ENCODE data around the gene CIAPIN1.
A peak's percentile ranks its signal among the peaks of the same experiment; 100 is the strongest.
"Not testable (repeated sequence)": the region's sequence is repeated elsewhere in the genome, so short reads cannot be mapped to it uniquely, and the experiment has no call there.

The CIAPIN1 gene

DNA sequence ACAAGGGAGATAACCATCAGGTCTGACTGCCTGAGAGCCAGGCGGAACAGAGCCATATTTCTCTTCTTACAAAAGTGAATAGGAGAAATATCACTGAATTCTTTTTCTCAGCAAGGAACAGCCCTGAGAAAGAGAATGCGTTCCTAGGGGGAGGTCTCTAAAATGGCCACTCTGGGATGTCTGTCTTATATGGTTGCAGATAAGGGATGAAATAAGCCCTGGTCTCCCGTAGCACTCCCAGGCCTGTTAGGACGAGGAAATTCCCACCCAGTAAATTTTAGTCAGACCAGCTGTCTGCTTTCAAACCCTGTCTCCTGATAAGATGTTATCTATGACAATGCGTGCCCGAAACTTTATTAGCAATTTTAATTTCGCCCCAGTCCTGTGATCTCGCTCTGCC is 7.2 kb downstream of the CIAPIN1 start:
- DNase-seq = not testable (repeated sequence)

DNA sequence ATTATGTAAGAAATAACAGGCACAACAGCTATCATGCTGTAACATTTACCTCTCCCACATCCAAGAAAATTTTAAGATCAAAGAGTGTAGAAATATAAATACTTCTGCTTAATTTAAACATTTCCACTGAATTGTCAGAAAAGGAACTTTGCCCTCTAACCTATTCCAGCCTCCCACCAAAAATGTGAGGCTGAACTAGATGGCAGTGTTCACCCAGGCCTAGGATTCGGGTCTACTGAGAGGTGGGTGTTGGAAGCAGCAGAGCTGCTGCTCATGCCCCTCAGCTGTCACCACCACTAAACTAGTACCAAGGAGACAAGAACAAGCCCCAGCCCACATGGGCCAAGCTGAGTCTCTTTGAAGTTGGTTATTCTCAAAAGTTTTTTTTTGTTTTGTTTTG is 11.3 kb downstream of the CIAPIN1 start:
- DNase-seq = no peak

DNA sequence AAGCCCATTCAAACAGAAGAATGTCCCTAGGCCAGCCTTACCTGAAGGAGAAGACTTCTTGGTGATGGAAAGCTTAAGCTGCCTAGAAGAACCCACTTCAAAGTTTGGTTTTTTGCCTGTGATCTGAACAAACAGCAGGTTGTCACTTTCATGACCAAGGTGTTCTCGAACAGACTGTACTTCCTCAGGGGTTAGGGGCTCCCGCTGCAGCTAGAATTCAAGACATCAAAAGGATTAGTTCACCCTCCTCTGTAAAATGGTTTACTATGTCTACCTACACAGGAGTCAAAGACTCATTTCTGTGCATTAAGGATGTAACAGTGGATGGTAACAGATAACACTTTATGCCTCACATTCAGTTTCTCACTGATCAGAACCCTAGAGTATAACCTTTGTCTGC is 13.2 kb downstream of the CIAPIN1 start:
- no peak for DNase-seq

DNA sequence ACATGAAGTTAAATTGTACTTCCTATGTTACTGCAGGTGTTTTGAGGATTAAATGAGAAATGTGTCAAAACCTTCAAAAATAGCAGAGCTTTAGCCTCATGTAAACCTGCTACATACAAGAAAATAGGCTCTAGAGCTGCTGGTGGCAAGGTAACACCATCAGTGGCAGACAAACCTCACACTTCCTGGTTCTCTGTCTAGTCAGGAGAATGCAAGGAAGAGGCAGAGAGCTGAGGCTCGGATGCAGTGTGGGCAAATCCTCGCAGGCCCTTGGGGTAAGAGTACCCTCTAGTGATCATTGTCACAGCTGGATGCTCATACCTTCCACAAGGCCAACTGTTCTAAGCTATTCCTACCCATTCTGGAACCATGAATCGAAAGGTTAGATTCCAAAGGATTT is 14.2 kb downstream of the CIAPIN1 start:
- no peak for DNase-seq

DNA sequence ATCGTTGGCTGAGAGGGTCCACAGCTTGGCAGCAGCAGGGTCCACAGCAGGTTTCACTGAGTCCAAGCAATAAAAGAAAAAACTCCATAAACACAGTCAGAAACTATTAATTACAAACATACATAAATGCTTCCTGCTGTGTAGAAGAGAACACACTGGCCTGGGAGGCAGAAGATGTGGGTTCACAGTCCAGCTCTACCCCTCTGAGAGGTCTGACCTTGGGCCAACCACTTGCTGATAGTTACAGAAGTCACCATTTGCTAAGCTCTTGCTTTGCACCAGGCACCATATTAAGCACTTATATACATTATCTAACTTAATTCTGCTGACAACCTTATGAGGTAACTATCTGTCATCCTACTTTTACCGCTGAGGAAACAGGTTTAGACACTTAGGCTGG is 14.7 kb downstream of the CIAPIN1 start:
- no peak for DNase-seq

DNA sequence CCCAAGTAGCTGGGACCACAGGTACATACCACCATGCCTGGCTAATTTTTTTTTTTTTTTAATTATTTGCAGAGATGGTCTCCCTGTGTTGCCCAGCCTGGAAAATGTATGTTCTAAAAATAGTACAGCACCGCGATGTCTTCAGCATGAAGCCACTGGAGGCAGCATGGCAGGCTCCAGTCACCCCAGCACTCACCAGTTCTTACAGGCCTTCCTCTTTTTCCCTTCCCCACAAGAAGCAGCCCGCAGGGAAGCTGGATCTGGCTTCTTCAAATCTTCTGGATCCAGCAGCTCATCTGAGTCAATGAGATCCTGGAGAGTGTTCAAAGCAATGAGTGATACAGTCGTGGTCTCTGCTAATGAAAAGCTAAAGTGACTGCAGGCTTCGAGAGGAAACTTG is 16.2 kb downstream of the CIAPIN1 start:
- DNase-seq = no peak

DNA sequence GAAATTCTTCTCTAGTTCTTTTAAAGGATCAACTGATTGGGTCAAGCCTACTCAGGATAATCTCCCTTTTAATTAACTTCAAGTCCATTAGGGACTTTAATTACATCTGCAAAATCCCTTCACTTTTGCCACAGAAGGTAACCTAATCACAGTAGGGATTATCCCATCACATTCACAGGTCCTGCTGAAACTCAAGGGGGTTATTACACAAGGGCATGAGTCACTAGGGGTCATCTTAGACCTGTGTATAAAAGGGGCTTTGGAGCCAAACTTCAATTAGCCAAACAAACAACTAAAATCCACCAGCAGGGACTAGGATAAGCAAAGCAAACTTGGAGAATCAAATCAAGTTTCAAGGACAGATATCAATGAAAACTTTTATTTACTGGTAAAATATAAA is 19.4 kb downstream of the CIAPIN1 start:
- no peak for DNase-seq

DNA sequence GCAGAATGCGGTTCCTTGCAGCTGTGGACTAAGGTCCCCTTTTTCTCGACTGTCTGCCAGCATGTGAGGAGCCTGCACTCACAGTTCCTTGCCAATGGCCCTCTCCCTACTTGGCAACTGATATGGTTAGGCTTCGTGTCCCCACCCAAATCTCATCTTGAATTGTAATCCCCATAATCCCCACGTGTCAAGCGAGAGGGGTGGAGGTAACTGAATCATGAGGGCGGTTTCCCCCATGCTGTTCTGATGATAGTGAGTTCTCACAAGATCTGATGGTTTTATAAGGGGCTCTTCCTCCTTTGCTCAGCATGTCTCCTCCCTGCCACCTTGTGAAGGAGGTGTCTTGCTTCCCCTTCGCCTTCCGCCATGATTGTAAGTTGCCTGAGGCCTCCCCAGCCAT is 19.9 kb downstream of the CIAPIN1 start:
- DNase-seq = no peak

DNA sequence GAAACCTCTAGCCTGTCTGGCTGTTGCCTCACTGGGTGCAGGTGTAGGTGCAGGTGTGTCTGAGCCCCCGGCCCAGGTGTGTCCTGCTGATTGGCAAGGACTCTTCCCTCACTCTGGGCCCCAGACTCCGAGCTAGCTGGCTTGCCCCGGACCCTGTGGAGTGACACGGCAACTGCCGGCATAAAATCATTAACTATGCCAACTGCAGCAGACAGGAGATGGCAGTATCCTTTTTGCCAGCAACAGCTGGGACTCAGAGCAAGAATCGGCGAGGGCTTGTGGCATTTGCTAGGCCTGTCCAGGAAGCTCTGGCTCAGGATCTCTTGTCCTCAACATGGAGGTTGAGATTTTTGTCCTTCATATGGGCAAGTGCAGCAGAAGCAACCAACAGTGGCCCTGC is 20.8 kb downstream of the CIAPIN1 start:
- no peak for DNase-seq

DNA sequence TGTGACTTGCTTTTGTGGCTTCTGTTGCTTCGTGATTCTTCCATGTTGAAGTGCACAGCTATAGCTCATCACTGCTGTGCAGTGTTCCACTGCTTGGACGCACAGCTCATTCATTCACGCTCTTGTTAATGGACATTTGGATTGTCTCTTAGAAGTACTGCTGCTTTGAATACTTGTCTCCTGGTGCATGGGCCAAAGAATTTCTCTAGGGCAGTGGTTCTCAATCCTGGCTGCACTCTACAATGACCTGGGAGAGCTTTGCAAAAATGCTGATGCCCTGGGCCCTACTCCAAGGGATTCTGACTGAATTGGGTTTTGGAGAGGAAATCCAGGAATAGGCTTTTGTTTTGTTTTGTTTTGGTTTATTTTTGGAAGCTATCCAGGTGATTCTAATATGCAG is 22.6 kb downstream of the CIAPIN1 start:
- DNase-seq = no peak

DNA sequence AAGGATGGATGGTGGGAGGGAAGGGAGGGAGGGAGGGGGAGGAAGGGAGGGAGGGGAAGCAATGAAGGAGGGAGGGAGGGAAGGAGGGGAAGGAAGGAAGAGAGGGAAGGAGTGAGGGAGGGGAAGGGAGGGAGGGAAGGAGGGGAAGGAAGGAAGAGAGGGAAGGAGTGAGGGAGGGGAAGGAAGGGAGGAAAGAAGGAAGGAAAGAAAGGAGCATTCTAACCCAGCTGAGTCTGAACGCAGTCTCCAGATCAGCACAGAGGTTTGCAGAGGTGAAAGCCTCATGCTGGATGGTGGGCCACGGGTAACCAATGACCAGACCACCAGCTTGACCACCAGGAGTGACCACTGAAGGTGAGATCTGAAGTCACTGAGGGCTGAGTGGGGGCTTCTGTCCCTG is 24.0 kb downstream of the CIAPIN1 start:
- DNase-seq = no peak

DNA sequence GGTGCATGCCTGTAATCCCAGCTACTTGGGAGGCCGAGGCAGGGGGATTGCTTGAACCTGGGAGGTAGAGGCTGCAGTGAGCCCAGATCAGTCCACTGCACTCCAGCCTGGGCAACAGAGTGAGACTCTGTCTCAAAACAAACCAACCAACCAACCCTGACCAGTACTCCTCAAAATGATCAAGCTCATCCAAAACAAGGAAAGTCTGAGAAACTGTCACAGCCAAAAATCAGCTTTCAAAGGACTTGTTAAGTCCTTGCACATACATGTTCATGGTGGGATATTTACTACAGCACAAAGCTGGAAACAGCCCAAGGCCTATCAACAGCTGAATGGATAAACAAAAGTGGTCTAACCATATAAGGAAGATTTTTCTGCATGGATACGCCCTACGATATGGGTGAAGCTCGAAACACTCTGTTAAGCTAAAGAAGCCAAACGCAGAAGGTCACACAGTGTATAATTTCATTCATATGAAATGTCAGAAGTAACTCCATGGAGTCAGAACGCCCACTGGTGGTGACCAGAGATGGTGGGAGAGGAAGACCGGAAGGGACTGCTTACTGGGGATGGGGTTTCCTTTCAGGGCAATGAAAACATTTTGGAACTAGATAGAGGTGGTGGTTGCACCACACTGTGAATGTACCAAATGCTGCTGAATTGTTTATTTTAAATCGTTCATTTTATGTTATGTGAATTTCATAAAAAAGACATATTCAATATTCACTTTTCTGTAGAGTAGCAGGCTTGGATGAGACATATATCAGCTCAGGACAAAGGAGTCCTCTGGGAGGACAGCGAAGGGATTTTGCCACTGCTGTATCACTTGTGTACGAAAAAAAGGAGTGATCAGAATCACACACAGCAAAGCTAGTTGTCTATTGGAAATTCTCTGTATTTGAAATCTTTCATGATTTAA is 24.9 kb downstream of the CIAPIN1 start:
- peak; percentile 71 for DNase-seq

DNA sequence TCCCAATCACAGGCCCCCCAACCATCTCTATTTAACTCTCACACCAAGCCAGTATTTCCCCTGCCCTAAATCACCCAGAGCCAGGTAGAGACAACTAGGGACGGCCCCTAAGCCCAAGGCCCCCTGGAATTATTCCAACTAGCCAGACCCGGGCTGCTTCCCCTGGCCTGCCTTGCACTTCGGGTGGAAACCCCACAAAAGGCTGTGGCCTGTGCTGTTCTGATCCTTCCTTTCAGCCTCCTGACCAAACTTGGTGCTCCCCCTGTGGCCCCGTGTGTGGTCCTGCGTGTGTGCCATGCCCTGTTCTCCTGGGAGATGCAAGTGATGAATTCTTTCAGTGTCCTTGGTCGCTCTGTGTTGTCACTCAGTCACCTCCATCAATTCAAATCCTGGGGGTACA is 27.7 kb downstream of the CIAPIN1 start:
- DNase-seq = no peak

DNA sequence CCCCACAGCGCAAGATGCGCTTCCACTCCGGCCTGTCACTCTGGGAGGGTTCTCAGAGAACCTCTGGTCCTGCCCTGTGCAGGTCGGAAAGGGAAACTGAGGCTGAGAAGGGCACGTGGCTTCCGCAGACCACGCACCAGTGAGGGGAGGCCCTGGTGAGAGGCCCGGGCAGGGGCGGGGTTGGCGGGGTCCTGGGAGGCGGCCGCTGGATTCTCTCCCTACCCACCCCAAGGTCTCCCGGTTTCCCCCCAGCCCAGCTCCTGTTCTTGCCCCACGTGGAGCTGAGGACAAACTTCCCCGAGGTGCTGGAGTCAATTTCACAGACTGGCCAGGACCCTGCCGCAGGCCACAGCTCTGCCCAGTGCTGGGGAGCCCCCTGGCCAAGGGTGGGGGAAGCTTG is 31.1 kb downstream of the CIAPIN1 start:
- no peak for DNase-seq

DNA sequence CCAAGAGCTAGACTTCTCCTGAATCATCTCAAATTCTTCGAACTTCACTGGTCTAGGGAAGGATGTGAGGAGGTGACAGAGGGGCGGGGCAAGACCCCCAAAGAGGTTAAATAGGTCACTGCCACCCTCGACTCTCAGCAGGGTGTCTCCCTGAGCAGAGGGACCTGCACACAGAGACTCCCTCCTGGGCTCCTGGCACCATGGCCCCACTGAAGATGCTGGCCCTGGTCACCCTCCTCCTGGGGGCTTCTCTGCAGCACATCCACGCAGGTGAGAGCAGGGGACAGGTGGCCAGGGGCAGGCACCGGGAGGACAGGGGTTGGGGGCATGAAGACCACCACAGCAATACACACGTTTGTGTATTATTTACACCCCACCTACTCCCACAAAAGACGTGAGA is 33.5 kb downstream of the CIAPIN1 start:
- no peak for DNase-seq

DNA sequence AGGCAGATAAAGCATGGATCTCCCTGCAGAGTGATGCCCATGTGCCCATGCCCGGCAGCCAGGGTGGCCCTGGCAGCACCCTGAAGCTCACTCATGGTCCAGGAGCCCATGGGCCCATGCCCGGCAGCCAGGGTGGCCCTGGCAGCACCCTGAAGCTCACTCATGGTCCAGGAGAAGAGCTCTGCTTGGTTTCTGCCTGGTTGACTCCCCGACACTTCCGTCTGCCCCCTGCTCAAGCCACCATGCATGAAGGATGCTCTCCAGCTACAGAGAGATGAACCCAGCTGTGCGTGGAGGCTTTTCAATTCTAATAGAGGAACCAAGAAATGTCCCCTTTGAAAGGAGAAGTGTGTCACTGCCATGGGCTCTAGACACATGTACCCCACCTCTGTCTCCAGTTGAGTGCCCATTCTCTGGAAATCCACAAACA is 33.9 kb downstream of the CIAPIN1 start:
- DNase-seq = no peak

DNA sequence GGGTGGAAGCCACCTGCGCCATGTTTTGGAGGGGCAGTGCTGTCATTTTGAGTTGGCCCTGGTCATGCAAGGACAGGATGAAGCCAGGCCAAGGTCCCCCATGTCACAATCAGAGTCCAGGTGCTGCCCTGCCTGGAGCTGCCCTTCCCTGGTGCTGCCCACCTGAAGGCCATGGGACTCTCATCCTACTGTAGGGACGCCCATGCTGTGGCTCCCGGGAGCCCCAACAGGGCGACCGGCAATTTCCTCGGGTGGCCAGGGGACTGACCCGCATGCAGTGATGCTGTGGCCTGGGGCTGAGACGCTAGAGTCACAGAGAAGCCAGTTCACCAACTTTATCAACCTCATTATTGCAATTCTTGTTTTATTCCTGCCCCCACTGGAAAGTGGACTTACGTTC is 34.6 kb downstream of the CIAPIN1 start:
- DNase-seq = no peak

DNA sequence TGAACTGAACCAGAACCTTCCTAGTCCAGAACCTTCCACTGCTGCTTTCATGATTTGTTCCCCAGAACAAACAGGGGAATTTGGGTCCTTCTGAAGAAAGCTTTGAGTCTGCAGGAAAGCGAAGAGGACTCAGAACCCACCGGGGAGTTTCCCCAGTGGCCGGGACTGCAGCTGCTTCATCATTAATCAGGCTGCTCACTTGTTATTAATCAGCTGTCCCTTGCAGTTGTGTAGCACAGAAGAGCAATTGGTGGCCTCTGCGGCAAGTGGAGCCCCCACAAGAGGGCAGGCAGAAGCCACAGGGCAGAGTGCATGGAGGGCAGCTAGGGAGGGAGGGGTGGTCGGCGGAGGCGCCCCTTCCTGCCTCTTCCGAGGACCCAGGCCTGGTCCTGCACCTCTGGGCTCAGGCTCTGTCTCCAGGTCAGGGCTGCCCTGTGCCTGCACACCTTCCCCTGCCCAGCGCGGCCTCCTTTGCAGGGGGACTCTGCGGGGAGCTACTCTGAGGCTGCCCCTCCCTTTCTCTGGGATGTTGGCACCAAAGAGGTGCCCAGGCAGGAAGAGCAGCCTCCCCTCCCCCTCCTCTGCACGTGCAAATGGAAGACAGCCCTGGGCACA is 35.7 kb downstream of the CIAPIN1 start:
- no peak for DNase-seq

DNA sequence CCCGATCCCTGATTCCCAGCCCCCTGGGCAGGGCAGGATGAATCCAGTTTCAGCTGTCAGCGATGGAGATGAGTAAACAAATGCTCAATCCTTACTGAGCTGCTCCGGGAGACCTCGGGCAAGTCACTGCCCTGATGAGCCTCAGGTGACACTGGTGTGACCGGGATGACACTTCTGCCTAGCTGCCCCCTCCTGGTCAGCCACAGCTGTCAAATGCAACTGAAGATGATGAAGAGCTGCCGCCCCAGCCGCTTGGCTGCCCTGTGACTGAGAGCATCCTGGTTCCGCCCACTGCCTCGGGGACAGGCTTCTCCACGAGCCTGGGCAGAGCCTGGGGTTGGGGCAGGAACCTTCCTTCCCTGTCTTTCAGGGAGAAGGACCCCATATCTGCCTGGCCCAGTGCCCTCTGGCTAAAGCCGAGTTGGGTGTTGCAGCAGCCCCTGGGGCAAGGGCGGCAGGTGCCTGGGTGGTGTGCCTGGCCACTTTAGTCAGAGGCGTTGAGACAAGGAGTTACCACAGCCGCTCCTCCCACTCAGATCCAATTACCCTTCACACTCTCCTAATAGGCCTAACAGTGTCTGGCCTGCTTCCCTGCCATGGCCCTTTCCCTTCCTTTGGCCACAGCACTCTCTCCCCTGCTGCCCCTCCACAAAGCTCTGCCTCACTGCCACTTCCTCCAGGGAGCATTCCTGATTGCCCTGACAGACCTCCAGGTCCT is 37.2 kb downstream of the CIAPIN1 start:
- no peak for DNase-seq

DNA sequence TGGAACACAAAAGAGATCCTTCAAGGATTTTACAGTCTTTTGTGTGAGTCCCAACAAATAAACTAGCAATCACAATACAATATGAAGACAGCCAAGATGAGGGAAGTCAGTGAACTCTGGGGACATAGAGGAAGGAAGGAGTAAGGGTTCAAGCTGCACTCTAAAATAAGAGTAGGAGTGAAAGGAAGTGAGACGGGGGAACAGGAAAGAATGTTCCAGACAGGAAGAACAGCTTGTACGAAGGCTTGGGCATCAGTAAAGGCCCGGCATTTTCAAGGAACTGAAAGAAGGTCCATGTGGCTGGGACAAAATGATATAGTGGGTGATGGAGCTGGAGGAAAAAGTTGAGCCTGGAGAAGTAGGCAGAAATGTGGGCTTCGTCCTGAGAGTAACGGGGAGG is 38.1 kb downstream of the CIAPIN1 start:
- DNase-seq = no peak

DNA sequence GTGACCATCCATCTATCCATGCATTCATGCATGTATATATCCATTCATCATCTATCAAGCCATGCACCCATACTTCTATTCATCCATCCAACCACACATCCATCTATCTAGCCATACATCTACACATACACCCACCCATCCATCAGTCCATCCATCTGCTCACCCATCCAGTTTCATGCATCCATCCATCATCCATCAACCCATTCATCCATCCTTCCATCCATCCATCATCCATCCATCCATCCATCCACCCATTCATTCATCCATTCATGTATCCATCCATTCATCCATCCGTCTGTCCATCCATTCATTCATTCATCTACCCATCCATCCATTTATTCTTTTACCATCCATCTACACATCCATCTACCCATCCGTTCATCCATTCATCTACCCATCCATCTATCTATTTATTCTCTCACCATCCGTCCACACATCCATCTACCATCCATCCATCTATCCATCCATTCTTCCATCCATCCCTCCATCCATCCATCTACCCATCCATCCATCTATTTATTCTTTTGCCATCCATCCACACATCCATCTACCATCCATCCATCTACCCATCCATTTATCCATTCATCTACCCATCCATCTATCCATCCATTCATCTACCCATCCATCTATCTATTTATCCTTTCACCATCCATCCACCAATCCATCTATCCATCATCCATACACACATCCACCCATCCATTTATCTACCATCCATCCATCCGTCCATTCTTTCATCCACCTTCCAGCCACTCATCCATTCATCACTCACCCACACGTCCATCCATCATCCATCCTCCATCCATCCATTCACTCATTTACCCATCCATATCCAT is 39.4 kb downstream of the CIAPIN1 start:
- DNase-seq = no peak

DNA sequence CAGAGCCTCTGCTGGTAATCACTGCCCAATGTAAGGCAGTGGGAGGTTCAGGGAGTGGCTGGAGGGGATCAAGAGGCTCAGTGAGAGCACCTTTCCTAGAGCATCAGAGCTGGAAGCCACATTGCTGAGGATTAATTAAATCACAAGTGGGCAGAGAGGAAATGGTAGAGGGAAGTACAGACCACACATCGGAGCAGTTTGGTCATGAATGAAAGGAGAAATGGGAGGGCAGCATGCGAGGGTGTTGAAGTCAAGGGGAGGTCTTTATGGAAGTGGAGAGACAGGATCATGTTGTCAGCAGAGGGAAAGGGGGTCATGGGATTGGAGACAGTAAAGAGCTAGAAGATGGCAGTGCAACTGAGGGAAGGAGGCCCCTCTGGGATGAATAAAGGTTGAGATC is 40.3 kb downstream of the CIAPIN1 start:
- no peak for DNase-seq

DNA sequence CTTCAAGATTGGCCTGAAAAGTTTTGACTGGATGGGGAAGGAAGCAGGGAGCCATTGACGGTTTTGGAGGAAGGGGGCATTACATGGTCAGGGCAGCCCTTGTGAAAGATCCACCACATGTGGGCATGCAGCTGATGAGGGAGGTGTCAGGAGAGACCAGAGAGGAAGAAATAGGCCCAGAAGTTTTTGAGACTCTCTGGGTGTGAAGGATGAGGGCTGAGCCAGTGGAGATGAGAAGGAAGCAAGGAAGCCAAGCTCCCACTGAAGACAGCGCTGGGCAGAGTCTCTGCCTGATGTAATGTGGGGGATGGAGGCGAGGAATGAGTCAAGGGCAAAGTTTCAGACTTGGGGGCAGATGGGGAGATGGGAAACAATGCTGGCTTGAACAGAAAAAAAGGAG is 42.1 kb downstream of the CIAPIN1 start:
- no peak for DNase-seq

Data from EL (cell line).